ENCODE data around the gene PTPRT. TPM values are rescaled to one million over a fixed set of nuclear protein-coding genes. Genes with fewer than 3 reads are reported as not detected.

Gene PTPRT
- total and polyA plus RNA-seq, 2 experiments from 2014 or later, result not detected

- H4K20me1 ChIP-seq (replicated peaks; ENCODE audit: insufficient read depth), result no peaks in the 10 kb centered on the region
- no peak for DNase-seq (ENCODE audit: low spot score)
- peaks cover 91% of the 10 kb centered on the region for H3K9me3 Mint-ChIP-seq
- H3K27ac Mint-ChIP-seq, result no peak overlapping the region
- no peaks in the 10 kb centered on the region for H3K27me3 ChIP-seq (ENCODE audit: insufficient read depth)
- H3K27ac ChIP-seq (ENCODE audit: low read depth), result no peak overlapping the region
- no peaks in the 10 kb centered on the region for H3K79me2 ChIP-seq (replicated peaks; ENCODE audit: insufficient read depth)
- no peaks in the 10 kb centered on the region for H3K4me1 Mint-ChIP-seq
- no peak overlapping the region for H3K4me3 ChIP-seq
- H2AFZ ChIP-seq, result no peak overlapping the region
- no peak for ATAC-seq
- no peaks in the 10 kb centered on the region; the same call in 1 of the 2 replicates for H3K36me3 ChIP-seq (ENCODE audit: insufficient read depth)
- no peak overlapping the region for H3K4me2 ChIP-seq
- H3K36me3 Mint-ChIP-seq (ENCODE audit: low read depth), result peaks cover 11% of the 10 kb centered on the region; the same call in 2 of the 3 replicates
- H3K27me3 Mint-ChIP-seq (ENCODE audit: insufficient read depth, low read depth, poor library complexity), result no peaks in the 10 kb centered on the region
- no peak overlapping the region for H3K4me3 Mint-ChIP-seq
- TF ChIP-seq STAT1 (IDR thresholded peaks at IDR 0.05; ENCODE audit: unreplicated experiment) (no peak), NANOG (IDR thresholded peaks at IDR 0.05; ENCODE audit: borderline replicate concordance) (no peak), ZNF114 (CRISPR knock-in tag; IDR thresholded peaks at IDR 0.05) (no peak), POLR2AphosphoS5 (IDR thresholded peaks at IDR 0.05; ENCODE audit: low read depth) (no peak), ZNF331 (CRISPR knock-in tag; IDR thresholded peaks at IDR 0.05; ENCODE audit: low read depth) (no peak), EZH2phosphoT487 (IDR thresholded peaks at IDR 0.05; ENCODE audit: unreplicated experiment) (no peak), CREB1 (CRISPR knock-in tag; IDR thresholded peaks at IDR 0.05; ENCODE audit: low read depth) (no peak), EZH2 (IDR thresholded peaks at IDR 0.05; ENCODE audit: low read depth, unreplicated experiment) (no peak)
- H3K9me2 ChIP-seq (ENCODE audit: insufficient read depth), result no peaks in the 10 kb centered on the region
- H3F3A ChIP-seq (replicated peaks; ENCODE audit: low read depth), result no peaks in the 10 kb centered on the region
- H3K4me1 ChIP-seq (ENCODE audit: insufficient read depth), result no peaks in the 10 kb centered on the region
These were observed 22.1 kb downstream of the PTPRT start for GRCh38 chr20:43167615-43168014.

DNA sequence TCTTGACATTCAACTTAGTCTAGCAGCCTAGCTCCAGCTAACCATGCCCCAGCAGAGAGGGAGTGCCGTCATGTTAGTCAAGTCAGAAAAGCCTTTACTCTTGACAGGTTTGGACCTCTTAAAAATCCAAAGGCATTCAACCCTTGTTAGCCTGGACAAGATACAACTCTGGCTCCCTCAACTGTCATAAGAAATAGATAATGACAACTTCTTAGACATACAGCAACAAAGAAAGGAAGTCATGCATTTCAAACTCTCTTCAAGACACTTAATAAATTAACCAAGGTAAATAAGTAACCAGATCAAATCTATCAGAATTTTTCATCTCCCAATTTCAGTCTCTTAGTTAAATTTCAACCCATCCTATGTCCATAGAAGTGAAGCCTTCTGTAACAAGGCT lies 22.7 kb downstream of the PTPRT start:
- no peak overlapping the region for H3K4me3 ChIP-seq
- no peaks in the 10 kb centered on the region for H3K9me2 ChIP-seq (ENCODE audit: insufficient read depth)
- peaks cover 91% of the 10 kb centered on the region for H3K9me3 Mint-ChIP-seq
- no peak overlapping the region for H3K27ac ChIP-seq (ENCODE audit: low read depth)
- H4K20me1 ChIP-seq (replicated peaks; ENCODE audit: insufficient read depth), result no peaks in the 10 kb centered on the region
- no peaks in the 10 kb centered on the region for H3K79me2 ChIP-seq (replicated peaks; ENCODE audit: insufficient read depth)
- DNase-seq (ENCODE audit: low spot score) (no peak), ATAC-seq (no peak)
- peaks cover 9% of the 10 kb centered on the region; the same call in 2 of the 3 replicates for H3K36me3 Mint-ChIP-seq (ENCODE audit: low read depth)
- no peak overlapping the region for H3K27ac Mint-ChIP-seq
- no peaks in the 10 kb centered on the region; the same call in 1 of the 2 replicates for H3K36me3 ChIP-seq (ENCODE audit: insufficient read depth)
- H3K4me1 Mint-ChIP-seq, result no peaks in the 10 kb centered on the region
- no peaks in the 10 kb centered on the region for H3K4me1 ChIP-seq (ENCODE audit: insufficient read depth)
- no peak overlapping the region for H3K4me2 ChIP-seq
- no peak overlapping the region for H2AFZ ChIP-seq
- H3F3A ChIP-seq (replicated peaks; ENCODE audit: low read depth), result no peaks in the 10 kb centered on the region
- H3K4me3 Mint-ChIP-seq, result no peak overlapping the region
- H3K27me3 ChIP-seq (ENCODE audit: insufficient read depth), result no peaks in the 10 kb centered on the region
- H3K27me3 Mint-ChIP-seq (ENCODE audit: insufficient read depth, low read depth, poor library complexity), result no peaks in the 10 kb centered on the region
- TF ChIP-seq, protein P1, sequence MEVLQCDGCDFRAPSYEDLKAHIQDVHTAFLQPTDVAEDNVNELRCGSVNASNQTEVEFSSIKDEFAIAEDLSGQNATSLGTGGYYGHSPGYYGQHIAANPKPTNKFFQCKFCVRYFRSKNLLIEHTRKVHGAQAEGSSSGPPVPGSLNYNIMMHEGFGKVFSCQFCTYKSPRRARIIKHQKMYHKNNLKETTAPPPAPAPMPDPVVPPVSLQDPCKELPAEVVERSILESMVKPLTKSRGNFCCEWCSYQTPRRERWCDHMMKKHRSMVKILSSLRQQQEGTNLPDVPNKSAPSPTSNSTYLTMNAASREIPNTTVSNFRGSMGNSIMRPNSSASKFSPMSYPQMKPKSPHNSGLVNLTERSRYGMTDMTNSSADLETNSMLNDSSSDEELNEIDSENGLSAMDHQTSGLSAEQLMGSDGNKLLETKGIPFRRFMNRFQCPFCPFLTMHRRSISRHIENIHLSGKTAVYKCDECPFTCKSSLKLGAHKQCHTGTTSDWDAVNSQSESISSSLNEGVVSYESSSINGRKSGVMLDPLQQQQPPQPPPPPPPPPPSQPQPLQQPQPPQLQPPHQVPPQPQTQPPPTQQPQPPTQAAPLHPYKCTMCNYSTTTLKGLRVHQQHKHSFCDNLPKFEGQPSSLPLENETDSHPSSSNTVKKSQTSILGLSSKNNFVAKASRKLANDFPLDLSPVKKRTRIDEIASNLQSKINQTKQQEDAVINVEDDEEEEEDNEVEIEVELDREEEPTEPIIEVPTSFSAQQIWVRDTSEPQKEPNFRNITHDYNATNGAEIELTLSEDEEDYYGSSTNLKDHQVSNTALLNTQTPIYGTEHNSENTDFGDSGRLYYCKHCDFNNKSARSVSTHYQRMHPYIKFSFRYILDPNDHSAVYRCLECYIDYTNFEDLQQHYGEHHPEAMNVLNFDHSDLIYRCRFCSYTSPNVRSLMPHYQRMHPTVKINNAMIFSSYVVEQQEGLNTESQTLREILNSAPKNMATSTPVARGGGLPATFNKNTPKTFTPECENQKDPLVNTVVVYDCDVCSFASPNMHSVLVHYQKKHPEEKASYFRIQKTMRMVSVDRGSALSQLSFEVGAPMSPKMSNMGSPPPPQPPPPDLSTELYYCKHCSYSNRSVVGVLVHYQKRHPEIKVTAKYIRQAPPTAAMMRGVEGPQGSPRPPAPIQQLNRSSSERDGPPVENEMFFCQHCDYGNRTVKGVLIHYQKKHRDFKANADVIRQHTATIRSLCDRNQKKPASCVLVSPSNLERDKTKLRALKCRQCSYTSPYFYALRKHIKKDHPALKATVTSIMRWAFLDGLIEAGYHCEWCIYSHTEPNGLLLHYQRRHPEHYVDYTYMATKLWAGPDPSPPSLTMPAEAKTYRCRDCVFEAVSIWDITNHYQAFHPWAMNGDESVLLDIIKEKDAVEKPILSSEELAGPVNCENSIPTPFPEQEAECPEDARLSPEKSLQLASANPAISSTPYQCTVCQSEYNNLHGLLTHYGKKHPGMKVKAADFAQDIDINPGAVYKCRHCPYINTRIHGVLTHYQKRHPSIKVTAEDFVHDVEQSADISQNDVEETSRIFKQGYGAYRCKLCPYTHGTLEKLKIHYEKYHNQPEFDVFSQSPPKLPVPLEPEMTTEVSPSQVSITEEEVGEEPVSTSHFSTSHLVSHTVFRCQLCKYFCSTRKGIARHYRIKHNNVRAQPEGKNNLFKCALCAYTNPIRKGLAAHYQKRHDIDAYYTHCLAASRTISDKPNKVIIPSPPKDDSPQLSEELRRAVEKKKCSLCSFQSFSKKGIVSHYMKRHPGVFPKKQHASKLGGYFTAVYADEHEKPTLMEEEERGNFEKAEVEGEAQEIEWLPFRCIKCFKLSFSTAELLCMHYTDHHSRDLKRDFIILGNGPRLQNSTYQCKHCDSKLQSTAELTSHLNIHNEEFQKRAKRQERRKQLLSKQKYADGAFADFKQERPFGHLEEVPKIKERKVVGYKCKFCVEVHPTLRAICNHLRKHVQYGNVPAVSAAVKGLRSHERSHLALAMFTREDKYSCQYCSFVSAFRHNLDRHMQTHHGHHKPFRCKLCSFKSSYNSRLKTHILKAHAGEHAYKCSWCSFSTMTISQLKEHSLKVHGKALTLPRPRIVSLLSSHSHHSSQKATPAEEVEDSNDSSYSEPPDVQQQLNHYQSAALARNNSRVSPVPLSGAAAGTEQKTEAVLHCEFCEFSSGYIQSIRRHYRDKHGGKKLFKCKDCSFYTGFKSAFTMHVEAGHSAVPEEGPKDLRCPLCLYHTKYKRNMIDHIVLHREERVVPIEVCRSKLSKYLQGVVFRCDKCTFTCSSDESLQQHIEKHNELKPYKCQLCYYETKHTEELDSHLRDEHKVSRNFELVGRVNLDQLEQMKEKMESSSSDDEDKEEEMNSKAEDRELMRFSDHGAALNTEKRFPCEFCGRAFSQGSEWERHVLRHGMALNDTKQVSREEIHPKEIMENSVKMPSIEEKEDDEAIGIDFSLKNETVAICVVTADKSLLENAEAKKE (CRISPR knock-in tag; IDR thresholded peaks at IDR 0.05), result no peak
- TF ChIP-seq EZH2 (IDR thresholded peaks at IDR 0.05; ENCODE audit: low read depth, unreplicated experiment) (no peak), CTCF (conservative IDR thresholded peaks at IDR 0.05; ENCODE audit: low read depth in 2 of 2) (no peak), ZNF114 (CRISPR knock-in tag; IDR thresholded peaks at IDR 0.05) (no peak), POLR2AphosphoS5 (IDR thresholded peaks at IDR 0.05; ENCODE audit: low read depth) (no peak), NANOG (IDR thresholded peaks at IDR 0.05; ENCODE audit: borderline replicate concordance) (no peak), STAT1 (IDR thresholded peaks at IDR 0.05; ENCODE audit: unreplicated experiment) (no peak)
- TF ChIP-seq, protein P2, sequence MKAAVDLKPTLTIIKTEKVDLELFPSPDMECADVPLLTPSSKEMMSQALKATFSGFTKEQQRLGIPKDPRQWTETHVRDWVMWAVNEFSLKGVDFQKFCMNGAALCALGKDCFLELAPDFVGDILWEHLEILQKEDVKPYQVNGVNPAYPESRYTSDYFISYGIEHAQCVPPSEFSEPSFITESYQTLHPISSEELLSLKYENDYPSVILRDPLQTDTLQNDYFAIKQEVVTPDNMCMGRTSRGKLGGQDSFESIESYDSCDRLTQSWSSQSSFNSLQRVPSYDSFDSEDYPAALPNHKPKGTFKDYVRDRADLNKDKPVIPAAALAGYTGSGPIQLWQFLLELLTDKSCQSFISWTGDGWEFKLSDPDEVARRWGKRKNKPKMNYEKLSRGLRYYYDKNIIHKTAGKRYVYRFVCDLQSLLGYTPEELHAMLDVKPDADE (IDR thresholded peaks at IDR 0.05), result no peak
